G401 (cell line): ENCODE data around the gene TXNRD1. TPM values are rescaled to one million over a fixed set of nuclear protein-coding genes. Genes with fewer than 3 reads are reported as not detected.
A peak's percentile ranks its signal among the peaks of the same experiment; 100 is the strongest.

ENCODE experiments used
- DNase-seq: peaks from one replicate; pipeline ENCODE4 v3.0.0-alpha.2; 2015; ENCODE audit warnings: low spot score
- in situ Hi-C: cut with HindIII; loops from 2 replicates; pipeline ENCODE4 v1.10.0; 2016; ENCODE audit warnings: low sequenced_read_pairs, mixed read lengths
- total RNA-seq: library from RNA; depleted of rRNA; stranded (reverse); fragments of >200 nt; shearing (Covaris generic); gene quantifications from 2 replicates; pipeline ENCODE4 v1.2.3, GENCODE V29; 2014

Gene TXNRD1
- total RNA-seq, 1 experiment from 2014 or later: 681 TPM

GRCh38 chr12:104273503-104273902 is 57.9 kb downstream of the TXNRD1 start:
- no peak for DNase-seq
- in situ Hi-C loops: no loop called here

GRCh38 chr12:104274811-104275210 is 59.2 kb downstream of the TXNRD1 start:
- in situ Hi-C loops: no loop called here
- no peak for DNase-seq

- in situ Hi-C loops: no loop called here
- no peak for DNase-seq
These were observed 60.1 kb downstream of the TXNRD1 start for GRCh38 chr12:104275689-104276088.

GRCh38 chr12:104276273-104277131 is 60.9 kb downstream of the TXNRD1 start:
- DNase-seq: no peak
- in situ Hi-C loops: no loop called here

- no peak for DNase-seq
- in situ Hi-C loops: no loop called here
These were observed 63.6 kb downstream of the TXNRD1 start for GRCh38 chr12:104279164-104279563.

- in situ Hi-C loops: no loop called here
- DNase-seq: no peak
These were observed 64.5 kb downstream of the TXNRD1 start for GRCh38 chr12:104280111-104280510.

GRCh38 chr12:104280717-104281458 is 65.3 kb downstream of the TXNRD1 start:
- in situ Hi-C loops: no loop called here
- no peak for DNase-seq

GRCh38 chr12:104281636-104282035 is 66.1 kb downstream of the TXNRD1 start:
- in situ Hi-C loops: no loop called here
- DNase-seq: no peak

GRCh38 chr12:104282109-104282508 is 66.5 kb downstream of the TXNRD1 start:
- in situ Hi-C loops: no loop called here
- no peak for DNase-seq

GRCh38 chr12:104285740-104286515 is 70.3 kb downstream of the TXNRD1 start:
- DNase-seq: no peak
- in situ Hi-C loops: no loop called here

- in situ Hi-C loops: no loop called here
- DNase-seq: peak; percentile 96
These were observed 71.2 kb downstream of the TXNRD1 start for GRCh38 chr12:104286516-104287482.

GRCh38 chr12:104288635-104289274 is 73.2 kb downstream of the TXNRD1 start:
- peak; percentile 89 for DNase-seq
- in situ Hi-C loops: no loop called here

GRCh38 chr12:104290320-104290719 is 74.7 kb downstream of the TXNRD1 start:
- in situ Hi-C loops: no loop called here

GRCh38 chr12:104290855-104291254 is 75.3 kb downstream of the TXNRD1 start:
- in situ Hi-C loops: no loop called here
- no peak for DNase-seq

More at GRCh38 chr12:104290320-104290719, 74.7 kb downstream of the TXNRD1 start:
- DNase-seq: no peak

- in situ Hi-C loops: no loop called here
- no peak for DNase-seq
These were observed 76.4 kb downstream of the TXNRD1 start for GRCh38 chr12:104291867-104292524.

GRCh38 chr12:104292872-104293794 is 77.6 kb downstream of the TXNRD1 start:
- no peak for DNase-seq
- in situ Hi-C loops: no loop called here
